Stimulated activated CD4-positive, alpha-beta T cell treated with anti-CD3 and anti-CD28 coated beads, TNF-alpha, amount 100 ng/mL, for 1 hour (primary cell): Measurements from ENCODE around the gene SMAD3.

Experiments
- DNase-seq, 3 donors: peaks; one replicate each; pipeline ENCODE4 v3.0.0-alpha.2; 2020; ENCODE audit warnings: low read depth in 3 of 3, low spot score in 1 of 3

Gene SMAD3

DNA sequence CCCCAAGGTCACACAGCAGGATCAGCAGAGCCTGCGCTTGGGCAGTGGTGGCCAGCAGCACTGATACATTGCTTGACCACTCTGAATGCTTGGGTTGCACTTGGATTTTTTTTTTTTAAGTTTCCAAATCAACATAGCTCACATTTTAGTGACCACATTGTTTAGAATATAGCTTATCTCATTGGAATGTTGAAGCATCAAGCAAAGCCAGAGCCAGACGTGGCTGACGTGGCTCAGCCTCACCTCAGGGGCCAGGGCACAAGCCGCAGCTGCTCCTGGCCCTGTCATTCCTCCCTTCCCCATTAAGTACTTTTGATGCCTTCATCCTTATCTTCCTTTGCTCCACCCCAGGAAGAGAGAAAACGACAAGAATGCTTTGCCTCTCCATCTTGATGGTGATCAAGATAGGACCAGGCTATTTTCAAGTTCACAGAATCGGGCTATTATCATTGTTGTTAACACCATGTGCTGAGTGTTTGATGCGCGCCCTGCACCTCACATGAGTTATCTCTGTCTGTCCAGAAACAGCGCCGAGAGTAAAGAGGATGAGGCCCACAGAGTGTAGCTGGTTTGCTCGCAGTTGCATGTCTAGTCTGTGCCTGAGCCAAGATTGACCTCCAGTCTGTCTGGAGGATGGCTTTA is 113.3 kb downstream of the SMAD3 start:
- DNase-seq = no peak

DNA sequence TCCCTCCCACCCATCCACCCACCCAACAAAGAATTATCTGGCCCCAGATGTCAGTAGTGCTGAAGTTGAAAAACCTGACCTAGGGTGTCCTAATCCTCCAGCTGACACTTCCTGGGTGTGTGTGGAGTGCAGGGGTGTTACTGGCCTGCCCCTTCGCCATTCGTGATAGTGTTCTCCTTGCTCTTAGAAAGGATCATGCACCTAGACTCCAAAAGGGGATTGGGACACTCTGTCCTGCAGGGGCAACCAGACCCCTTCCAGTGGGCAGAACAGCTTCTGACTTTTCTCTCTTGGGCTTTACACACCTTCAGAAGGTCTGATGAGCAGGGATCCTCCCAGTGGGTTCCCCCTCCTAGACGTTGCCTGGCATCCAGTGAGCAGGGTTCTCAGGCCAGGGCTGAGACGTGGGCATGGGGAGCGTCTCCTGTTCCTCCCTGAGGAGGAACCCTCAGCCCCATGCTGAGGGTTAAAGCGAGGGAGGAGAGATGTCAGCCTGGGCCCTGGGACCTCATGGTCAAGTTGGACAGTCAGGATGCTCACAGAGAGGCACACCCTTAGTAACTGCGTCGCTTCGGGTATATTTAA is 114.1 kb downstream of the SMAD3 start:
- no peak for DNase-seq

DNA sequence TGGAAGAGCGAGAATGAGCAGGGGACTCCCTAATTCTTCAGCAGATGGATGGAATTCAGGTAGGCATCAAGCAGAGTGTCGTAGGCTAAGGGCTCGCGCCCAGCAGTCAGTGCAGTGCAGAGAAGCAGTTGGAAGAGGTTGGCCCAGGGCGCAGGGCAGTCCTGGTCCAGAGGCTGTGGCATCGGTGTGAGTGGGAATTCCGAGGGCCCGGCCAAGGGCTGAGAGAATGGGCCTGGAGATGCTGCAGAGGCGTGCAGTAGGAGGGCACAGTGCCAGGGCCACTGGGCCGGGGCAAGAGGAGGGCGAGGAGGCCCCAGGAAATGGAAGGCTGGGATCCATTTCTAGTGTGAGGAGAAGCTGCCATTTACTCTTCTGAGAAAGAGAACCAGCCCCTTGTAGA is 114.6 kb downstream of the SMAD3 start:
- DNase-seq = no peak

- no peak for DNase-seq
These were observed 115.3 kb downstream of the SMAD3 start for GRCh38 chr15:67180514-67181191.

DNA sequence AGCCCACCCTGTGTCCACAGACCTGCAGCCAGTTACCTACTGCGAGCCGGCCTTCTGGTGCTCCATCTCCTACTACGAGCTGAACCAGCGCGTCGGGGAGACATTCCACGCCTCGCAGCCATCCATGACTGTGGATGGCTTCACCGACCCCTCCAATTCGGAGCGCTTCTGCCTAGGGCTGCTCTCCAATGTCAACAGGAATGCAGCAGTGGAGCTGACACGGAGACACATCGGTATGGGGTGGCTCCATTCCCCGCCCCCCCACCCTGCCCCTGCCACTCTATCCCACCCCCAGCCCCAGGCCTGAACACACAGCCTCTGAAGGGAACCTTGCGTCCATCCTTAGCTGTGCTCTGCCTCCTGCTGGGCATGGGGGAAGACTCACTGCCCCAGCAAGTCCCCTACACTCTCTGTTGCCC is 115.8 kb downstream of the SMAD3 start:
- no peak for DNase-seq

- no peak for DNase-seq
These were observed 118.2 kb downstream of the SMAD3 start for GRCh38 chr15:67183443-67184169.

DNA sequence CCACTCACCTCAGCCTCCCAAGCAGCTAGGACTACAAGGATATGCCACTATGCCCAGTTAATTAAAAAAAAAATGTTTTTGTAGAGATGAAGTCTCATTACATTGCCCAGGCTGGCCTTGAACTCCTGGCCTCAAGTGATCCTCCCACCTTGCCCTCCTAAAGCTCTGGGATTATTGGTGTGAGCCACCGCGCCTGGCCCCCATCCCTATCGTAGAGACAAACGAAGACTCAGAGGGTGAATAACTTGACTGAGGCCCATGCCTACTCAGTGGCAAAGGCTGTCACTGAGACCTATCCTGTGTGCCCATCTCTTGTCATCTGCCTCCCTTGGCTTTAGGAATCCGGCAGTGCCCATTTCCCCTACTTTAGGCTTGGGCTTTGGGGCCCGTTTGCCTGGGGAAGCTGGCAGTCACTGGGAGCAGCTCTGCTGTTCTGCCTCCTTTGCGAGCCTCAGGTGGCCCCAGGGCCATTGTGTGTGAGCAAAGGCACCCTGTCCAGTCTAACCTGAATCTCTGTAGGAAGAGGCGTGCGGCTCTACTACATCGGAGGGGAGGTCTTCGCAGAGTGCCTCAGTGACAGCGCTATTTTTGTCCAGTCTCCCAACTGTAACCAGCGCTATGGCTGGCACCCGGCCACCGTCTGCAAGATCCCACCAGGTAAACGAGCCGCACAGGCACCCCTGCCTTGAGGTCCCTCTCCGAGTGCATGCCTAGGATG is 119.0 kb downstream of the SMAD3 start:
- DNase-seq = no peak

DNA sequence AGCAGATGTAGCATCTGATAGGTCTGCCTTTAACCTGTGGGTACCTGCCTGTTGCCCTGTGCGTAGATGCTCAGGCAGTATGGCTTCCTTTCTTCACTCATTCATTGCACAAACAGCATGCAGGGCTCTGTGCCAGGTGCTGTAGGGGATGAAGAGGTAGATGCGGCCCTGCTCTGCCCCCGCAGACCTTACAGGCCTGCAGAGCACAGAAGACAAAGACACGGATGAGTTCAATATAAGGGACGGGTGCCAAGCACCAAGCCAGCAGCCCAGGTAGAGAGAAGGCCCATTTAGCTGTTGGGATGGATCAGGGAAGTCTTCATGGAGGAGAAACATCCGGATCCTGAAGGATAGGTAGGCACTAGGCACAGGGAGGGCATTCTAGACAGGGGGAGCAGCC is 119.6 kb downstream of the SMAD3 start:
- no peak for DNase-seq

- no peak for DNase-seq
These were observed 120.3 kb downstream of the SMAD3 start for GRCh38 chr15:67185621-67186225.

GRCh38 chr15:67186226-67186649 is 120.8 kb downstream of the SMAD3 start:
- DNase-seq = no peak

- DNase-seq = no peak
These were observed 121.3 kb downstream of the SMAD3 start for GRCh38 chr15:67186688-67187087.

DNA sequence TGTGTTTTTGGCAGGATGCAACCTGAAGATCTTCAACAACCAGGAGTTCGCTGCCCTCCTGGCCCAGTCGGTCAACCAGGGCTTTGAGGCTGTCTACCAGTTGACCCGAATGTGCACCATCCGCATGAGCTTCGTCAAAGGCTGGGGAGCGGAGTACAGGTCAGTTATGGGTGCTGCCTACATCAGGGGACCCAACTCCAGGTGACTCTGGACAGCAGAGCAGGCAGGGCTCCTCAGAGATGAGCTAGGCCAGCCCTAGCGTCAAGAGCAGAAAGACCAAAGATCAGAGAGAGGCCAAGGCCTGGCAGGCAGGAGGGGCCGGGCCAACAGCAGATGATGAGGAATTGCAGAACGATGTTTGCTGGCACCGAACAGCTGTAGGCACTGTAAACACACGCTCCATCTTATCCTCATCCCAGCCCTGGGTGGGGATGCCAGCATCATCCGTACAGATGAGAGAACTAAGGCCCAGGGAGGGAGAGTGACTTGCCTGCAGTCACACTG is 122.0 kb downstream of the SMAD3 start:
- no peak for DNase-seq

DNA sequence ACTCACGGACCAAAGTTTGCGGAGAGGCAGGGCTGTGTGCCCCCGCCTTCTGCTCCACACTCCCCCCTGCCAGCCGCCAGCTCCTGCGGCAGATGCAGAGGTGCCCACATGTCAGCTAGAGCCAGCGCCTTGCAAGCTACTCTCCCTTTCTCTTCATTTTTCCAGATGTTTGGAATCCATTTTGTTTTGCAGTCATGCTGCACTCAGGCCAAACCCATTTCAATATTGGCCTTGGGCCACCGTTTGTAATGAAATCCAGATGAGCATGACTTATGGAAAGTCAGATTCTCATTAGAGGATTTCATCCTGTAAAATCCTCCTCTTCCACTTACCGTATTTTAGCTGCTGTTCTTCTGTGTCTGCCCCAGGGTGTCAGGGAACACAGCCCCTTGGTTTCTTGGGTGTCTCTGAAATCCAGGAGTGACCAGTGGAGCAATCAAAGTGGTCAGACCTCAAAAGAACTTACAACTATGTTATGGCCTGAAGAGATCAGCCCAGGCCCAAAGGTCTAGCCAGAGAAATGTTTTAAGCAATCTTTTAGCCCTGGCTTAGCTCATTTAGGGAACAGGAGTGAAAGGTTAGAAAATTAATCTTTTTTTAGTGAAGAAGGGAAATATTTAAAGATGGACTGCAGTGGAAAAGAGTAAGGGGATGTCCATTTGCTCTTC is 123.3 kb downstream of the SMAD3 start:
- DNase-seq = no peak

GRCh38 chr15:67189326-67190051 is 124.1 kb downstream of the SMAD3 start:
- no peak for DNase-seq

- no peak for DNase-seq
These were observed 124.9 kb downstream of the SMAD3 start for GRCh38 chr15:67190326-67190725.

DNA sequence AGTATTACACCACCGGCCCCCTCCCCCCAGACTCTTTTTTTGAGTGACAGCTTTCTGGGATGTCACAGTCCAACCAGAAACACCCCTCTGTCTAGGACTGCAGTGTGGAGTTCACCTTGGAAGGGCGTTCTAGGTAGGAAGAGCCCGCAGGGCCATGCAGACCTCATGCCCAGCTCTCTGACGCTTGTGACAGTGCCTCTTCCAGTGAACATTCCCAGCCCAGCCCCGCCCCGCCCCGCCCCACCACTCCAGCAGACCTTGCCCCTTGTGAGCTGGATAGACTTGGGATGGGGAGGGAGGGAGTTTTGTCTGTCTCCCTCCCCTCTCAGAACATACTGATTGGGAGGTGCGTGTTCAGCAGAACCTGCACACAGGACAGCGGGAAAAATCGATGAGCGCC is 125.4 kb downstream of the SMAD3 start:
- DNase-seq = no peak

DNA sequence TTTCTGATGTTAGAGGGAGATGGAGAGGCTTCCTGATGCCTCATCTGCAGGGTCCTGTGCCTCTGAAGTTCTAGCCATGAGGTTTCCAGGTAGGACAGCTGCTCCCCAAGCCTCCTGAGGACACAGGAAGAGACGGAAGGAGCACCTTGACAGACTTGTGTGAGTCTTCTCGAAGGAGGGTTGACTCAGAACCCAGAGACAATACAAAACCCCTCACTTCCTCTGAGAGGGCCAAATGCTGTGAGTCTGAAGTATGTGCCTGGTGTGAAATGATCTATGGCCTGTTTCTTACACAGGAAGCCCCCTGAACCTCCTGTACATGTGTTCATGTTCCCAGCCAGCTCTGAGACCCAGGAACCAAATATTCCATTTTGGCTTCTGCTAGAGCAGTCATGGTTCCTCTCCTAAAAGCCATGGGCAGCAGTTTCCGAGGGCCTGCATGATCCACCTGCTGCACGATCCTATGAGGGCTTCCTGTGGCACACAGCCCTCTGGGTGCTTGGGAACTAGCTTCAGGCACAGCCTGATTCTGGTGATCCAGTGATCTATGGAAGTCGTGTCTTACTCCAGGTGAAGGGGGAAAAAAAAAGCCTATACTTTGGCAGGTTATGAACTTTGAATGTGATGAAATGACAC is 126.9 kb downstream of the SMAD3 start:
- no peak for DNase-seq

DNA sequence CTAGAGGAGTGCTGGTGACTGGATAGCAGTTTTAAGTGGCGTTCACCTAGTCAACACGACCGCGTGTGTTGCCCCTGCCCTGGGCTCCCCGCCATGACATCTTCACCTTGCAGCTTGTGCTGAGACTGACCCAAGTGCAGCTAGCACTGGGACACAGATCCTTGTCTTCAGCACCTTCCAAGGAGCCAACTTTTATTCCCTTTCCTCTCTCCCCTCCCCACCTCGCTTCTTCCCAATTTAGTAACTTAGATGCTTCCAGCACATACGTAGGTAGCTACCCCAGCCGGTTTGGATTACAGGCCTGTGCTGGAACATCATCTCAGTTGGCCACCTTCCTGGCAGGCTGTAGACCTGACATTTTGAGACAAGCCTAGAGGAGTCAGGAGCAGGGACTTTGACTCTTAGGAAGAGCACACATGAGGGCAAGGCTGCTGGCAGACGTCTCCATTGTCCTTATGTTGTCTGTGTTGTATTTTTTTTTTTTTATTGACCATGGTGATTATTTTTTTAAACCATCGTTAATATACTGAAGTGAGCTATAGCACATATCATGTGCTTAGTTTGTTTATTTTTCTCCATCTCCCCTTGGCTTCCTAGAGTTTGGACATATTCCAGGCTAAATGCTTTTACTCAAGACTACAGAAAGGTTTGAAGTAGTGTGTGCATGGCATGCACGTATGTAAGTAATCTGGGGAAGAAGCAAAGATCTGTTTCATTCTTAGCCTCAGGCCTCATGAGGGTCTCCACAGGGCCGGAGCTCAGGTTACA is 128.0 kb downstream of the SMAD3 start:
- DNase-seq = no peak
